A673 (cell line): ENCODE data around the gene FBXL13. TPM values are rescaled to one million over a fixed set of nuclear protein-coding genes. Genes with fewer than 3 reads are reported as not detected.

Experiments used
- BruUV-seq: library from RNA; stranded (reverse); fragments of 400-500 nt; replicated peaks from 2 replicates; lab custom pipeline; 2021; lab: Mats Ljungman, UMichigan
- CTCF ChIA-PET: fragments of 300-600 bp; sonication (Branson Sonifier 250); formaldehyde crosslinking; loops from one replicate; lab custom pipeline; 2022; ENCODE audit warnings: antibody characterized with exemption; lab: Charles Lee
- POLR2A ChIA-PET: fragments of 300-600 bp; sonication (Branson Sonifier 250); formaldehyde crosslinking; loops from one replicate; lab custom pipeline; 2022; ENCODE audit warnings: antibody characterized with exemption; ENCODE audit not compliant: low non-redundant PET; lab: Charles Lee
- DNase-seq: peaks from one replicate; pipeline ENCODE4 v3.0.0-alpha.2; 2015; ENCODE audit warnings: low spot score
- H3K27ac ChIP-seq: fragments of 200-600 bp; sonication (generic); 2 replicates; pipeline ENCODE4 v1.5.1; 2016; ENCODE audit warnings: mixed run types, low read depth, mild to moderate bottlenecking, mixed read lengths, antibody characterized with exemption, low read length; ENCODE audit not compliant: poor library complexity, severe bottlenecking
- H3K27me3 ChIP-seq: fragments of 200-600 bp; sonication (generic); replicated peaks from 2 replicates; pipeline ENCODE4 v1.6.1; 2017; ENCODE audit warnings: mixed run types, low read depth, mild to moderate bottlenecking, mixed read lengths, antibody characterized with exemption, low read length; ENCODE audit not compliant: insufficient read depth, poor library complexity
- H3K36me3 ChIP-seq: fragments of 200-600 bp; sonication (generic); 2 replicates; pipeline ENCODE4 v1.6.1; 2016; ENCODE audit warnings: mixed run types, mild to moderate bottlenecking, mixed read lengths, antibody characterized with exemption, low read length; ENCODE audit not compliant: insufficient read depth, poor library complexity, severe bottlenecking
- H3K4me1 ChIP-seq: fragments of 200-600 bp; sonication (generic); 2 replicates; pipeline ENCODE4 v1.6.1; 2017; ENCODE audit warnings: mixed run types, mild to moderate bottlenecking, mixed read lengths, antibody characterized with exemption, low read length; ENCODE audit not compliant: insufficient read depth, poor library complexity, severe bottlenecking
- H3K4me3 ChIP-seq: fragments of 200-600 bp; sonication (generic); 2 replicates; pipeline ENCODE4 v1.5.1; 2016; ENCODE audit warnings: low read depth, mixed run types, mild to moderate bottlenecking, mixed read lengths, low read length; ENCODE audit not compliant: poor library complexity, severe bottlenecking
- H3K9me3 ChIP-seq: fragments of 200-600 bp; sonication (generic); 2 replicates; pipeline ENCODE4 v1.6.1; 2016; ENCODE audit warnings: mixed run types, low read depth, mild to moderate bottlenecking, mixed read lengths, antibody characterized with exemption, low read length; ENCODE audit not compliant: poor library complexity, severe bottlenecking
- EZH2 ChIP-seq: fragments of 200-600 bp; sonication (generic); IDR thresholded peaks from 2 replicates; pipeline ENCODE4 v1.6.1; 2017; ENCODE audit warnings: borderline replicate concordance, low read depth, mild to moderate bottlenecking, mixed read lengths, antibody characterized with exemption, low read length; ENCODE audit not compliant: poor library complexity, severe bottlenecking
- intact Hi-C: fragments of 100-400 bp; cut with micrococcal nuclease; formaldehyde crosslinking; loops from one replicate; pipeline ENCODE4 v1.10.0; 2022; ENCODE audit not compliant: unreplicated experiment
- total RNA-seq: library from RNA; stranded (reverse); gene quantifications from 2 replicates; pipeline ENCODE4 v1.2.3, GENCODE V29; 2021
- TF ChIP-seq, protein P1 (sequence below): fragments of 300-800, 200-600 bp; sonication (generic); conservative IDR thresholded peaks from 2 replicates; pipeline ENCODE4 v1.5.1; 2017; ENCODE audit warnings: low read depth, mild to moderate bottlenecking, antibody characterized with exemption, low read length, moderate library complexity, mixed read lengths

The FBXL13 gene
- total RNA-seq, 1 experiment from 2014 or later: 0.37 TPM

DNA sequence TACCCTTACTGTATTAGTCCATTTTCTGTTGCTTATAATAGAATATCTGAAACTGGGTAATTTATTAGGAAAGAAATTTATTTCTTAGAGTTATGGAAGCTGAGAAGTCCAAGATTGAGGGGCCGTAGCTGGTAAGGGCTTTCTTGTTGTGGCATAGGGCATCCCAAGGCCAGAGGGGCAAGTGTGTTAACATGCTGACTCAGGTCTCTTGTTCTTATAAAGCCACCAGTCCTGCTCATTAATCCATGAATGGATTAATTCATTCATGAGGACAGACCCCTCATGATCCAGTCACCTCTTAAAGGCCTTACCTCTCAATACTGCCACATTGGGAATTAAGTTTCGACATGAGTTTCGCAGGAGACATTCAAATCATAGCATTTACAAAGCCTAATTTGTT lies 2.7 kb upstream of the FBXL13 start:
- intact Hi-C loops: no loop called here
- no peak overlapping the region for H3K27ac ChIP-seq
- CTCF ChIA-PET: no interaction called here
- no peak for TF ChIP-seq EZH2
- TF ChIP-seq, protein P1, sequence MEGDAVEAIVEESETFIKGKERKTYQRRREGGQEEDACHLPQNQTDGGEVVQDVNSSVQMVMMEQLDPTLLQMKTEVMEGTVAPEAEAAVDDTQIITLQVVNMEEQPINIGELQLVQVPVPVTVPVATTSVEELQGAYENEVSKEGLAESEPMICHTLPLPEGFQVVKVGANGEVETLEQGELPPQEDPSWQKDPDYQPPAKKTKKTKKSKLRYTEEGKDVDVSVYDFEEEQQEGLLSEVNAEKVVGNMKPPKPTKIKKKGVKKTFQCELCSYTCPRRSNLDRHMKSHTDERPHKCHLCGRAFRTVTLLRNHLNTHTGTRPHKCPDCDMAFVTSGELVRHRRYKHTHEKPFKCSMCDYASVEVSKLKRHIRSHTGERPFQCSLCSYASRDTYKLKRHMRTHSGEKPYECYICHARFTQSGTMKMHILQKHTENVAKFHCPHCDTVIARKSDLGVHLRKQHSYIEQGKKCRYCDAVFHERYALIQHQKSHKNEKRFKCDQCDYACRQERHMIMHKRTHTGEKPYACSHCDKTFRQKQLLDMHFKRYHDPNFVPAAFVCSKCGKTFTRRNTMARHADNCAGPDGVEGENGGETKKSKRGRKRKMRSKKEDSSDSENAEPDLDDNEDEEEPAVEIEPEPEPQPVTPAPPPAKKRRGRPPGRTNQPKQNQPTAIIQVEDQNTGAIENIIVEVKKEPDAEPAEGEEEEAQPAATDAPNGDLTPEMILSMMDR: no peak
- DNase-seq: no peak
- H3K4me1 ChIP-seq: no peaks in the 10 kb centered on the region
- H3K27me3 ChIP-seq: no peaks in the 10 kb centered on the region
- BruUV-seq: no TSS peak
- no peaks in the 10 kb centered on the region for H3K36me3 ChIP-seq
- no peaks in the 10 kb centered on the region for H3K9me3 ChIP-seq
- POLR2A ChIA-PET: no interaction called here
- H3K4me3 ChIP-seq: no peak overlapping the region

DNA sequence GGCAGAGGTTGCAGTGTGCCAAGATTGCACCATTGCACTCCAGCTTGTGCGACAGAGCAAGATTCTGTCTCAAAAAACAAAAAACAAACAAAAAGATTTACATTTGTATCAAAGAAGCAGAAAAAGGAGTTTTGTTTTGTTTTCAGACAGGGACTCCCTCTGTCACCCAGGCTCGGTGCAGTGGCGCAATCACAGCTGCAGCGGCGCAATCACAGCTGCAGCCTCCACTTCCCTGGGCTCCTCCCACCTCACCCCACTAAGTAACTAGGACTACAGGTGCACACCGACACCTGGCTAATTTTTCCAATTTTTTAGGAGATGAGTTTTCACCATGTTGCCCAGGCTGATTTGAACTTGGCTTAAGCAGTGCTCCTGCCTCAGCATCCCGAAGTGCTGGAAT lies 2.2 kb upstream of the FBXL13 start:
- no peak overlapping the region for H3K27ac ChIP-seq
- H3K4me1 ChIP-seq: no peaks in the 10 kb centered on the region
- BruUV-seq: no TSS peak
- no peak for DNase-seq
- POLR2A ChIA-PET: no interaction called here
- H3K27me3 ChIP-seq: no peaks in the 10 kb centered on the region
- no peak for TF ChIP-seq EZH2
- TF ChIP-seq, protein P1: no peak
- H3K4me3 ChIP-seq: no peak overlapping the region
- H3K9me3 ChIP-seq: no peaks in the 10 kb centered on the region
- CTCF ChIA-PET: no interaction called here
- no peaks in the 10 kb centered on the region for H3K36me3 ChIP-seq
- intact Hi-C loops: no loop called here

DNA sequence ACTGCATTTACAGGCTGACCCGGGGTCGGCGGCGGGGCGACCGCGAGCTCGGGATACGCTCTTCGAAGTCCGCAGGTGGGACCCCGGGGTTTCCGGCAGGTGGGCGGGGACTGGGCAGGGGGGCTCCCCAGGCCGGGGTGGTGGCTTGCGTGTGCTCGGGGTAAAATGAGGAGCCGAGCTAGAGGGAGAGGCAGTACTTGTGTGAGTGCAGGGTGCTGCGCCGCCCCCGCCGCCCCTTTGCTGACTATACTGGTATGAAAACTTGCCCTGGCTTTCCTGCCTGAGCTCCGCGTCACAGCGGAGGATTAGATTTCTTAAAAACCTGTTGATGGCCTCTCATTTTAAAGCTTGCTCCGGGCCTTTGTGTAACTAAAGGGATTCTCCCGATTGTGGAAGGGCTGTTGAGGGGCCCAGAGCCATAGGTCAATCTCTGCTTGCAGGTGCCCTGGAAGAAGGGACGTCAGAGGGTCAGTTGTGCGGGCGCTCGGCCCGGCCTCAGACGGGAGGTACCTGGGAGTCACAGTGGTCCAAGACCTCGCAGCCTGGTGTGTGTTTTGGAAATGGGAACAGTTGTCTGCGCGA lies 832 bp upstream of the FBXL13 start:
- intact Hi-C loops: no loop called here
- ChIA-PET POLR2A (no interaction called here), CTCF (interaction anchor here (0.6 to 2.0 kb wide), 2 partner anchors 14 to 88 kb away, joined by 3 to 18 read pairs; no protein-coding TSS in a partner anchor)
- no peaks in the 10 kb centered on the region for H3K4me1 ChIP-seq
- TSS peak; percentile 51 for BruUV-seq
- H3K27me3 ChIP-seq: no peaks in the 10 kb centered on the region
- DNase-seq: peak; percentile 62
- no peak for TF ChIP-seq EZH2
- TF ChIP-seq, protein P1: no peak
- no peaks in the 10 kb centered on the region for H3K36me3 ChIP-seq
- peak overlapping the region; percentile 81 for H3K27ac ChIP-seq
- peak overlapping the region; percentile 87 for H3K4me3 ChIP-seq
- no peaks in the 10 kb centered on the region for H3K9me3 ChIP-seq
